ENCODE measurements around the gene NRARP. TPM values are rescaled to one million over a fixed set of nuclear protein-coding genes. Genes with fewer than 3 reads are reported as not detected.
"Not testable (repeated sequence)": the region's sequence is repeated elsewhere in the genome, so short reads cannot be mapped to it uniquely, and the experiment has no call there.

Gene NRARP
- total RNA-seq, 1 experiment from 2014 or later = 7.4 TPM

DNA sequence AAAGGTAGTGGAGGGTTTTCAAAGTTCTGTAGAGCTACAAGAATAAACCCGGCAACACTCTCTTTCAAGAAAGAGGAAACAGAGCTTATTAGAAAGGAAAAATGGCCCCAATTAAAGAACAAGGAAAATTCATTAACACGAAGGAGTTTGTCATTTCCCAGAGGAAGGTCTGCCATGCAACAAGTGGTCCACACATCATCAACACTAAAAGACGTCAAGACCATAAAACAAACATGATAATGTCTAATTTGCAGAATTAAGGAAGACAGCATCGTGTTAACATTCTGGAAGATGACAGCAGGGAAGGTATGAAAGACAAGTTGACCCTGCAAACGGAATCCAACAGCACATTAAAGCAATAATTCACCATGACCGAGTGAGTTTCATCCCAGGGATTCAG is 28.6 kb upstream of the NRARP start:
- Histone ChIP-seq H3K9me3 (ENCODE audit: low read depth, low read length, poor library complexity, severe bottlenecking) (no peaks in the 10 kb centered on the region), H3K4me3 (ENCODE audit: low read depth, low read length, poor library complexity, severe bottlenecking) (no peak overlapping the region), H3K27ac (ENCODE audit: low read depth, low read length, poor library complexity, severe bottlenecking) (no peak overlapping the region), H3K27me3 (replicated peaks; ENCODE audit: insufficient read depth, low read depth, low read length, poor library complexity) (peaks cover 6% of the 10 kb centered on the region), H3K4me1 (ENCODE audit: insufficient read depth, low read length, poor library complexity, severe bottlenecking) (no peaks in the 10 kb centered on the region), H3K36me3 (ENCODE audit: insufficient read depth, low read length, poor library complexity, severe bottlenecking) (no peaks in the 10 kb centered on the region)
- BruUV-seq (replicated peaks) = no TSS peak
- CTCF ChIA-PET = no interaction called here
- DNase-seq (ENCODE audit: low spot score) = no peak
- intact Hi-C loops (cut with micrococcal nuclease; ENCODE audit: unreplicated experiment) = no loop called here
- TF ChIP-seq CTCF (conservative IDR thresholded peaks at IDR 0.05; ENCODE audit: low read depth, low read length) = no peak
- no peak for TF ChIP-seq EZH2 (IDR thresholded peaks at IDR 0.05; ENCODE audit: borderline replicate concordance, low read depth, low read length, poor library complexity, severe bottlenecking)
- POLR2A ChIA-PET (ENCODE audit: low non-redundant PET) = no interaction called here

- BruUV-seq (replicated peaks); CTCF ChIA-PET: not testable (repeated sequence)
These were observed 27.5 kb upstream of the NRARP start for GRCh38 chr9:137329590-137329989.

DNA sequence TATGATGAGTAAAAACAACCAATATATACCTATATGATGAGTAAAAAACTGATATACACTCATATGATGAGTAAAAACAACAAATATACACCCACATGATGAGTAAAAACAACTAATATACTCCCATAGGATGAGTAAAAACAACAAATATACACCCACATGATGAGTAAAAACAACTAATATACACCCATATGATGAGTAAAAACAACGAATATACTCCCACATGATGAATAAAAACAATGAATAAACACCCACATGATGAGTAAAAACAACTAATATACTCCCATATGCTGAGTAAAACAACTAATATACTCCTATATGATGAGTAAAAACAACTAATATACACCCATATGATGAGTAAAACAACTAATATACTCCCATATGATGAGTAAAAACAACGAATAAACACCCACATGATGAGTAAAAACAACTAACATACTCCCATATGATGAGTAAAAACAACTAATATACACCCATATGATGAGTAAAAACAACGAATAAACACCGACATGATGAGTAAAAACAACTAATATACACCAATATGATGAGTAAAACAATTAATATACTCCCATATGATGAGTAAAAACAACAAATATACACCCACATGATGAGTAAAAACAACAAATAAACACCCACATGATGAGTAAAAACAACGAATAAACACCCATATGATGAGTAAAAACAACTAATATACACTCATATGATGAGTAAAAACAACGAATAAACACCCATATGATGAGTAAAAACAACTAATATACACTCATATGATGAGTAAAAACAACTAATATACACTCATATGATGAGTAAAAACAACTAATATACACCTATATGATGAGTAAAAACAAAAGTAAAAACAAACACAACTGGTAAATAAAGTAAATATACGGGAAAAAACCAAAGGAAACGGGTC is 25.8 kb upstream of the NRARP start:
- H3K4me3 ChIP-seq (ENCODE audit: low read depth, low read length, poor library complexity, severe bottlenecking); H3K36me3 ChIP-seq (ENCODE audit: insufficient read depth, low read length, poor library complexity, severe bottlenecking); BruUV-seq (replicated peaks); H3K27me3 ChIP-seq (replicated peaks; ENCODE audit: insufficient read depth, low read depth, low read length, poor library complexity); intact Hi-C loops (cut with micrococcal nuclease; ENCODE audit: unreplicated experiment); POLR2A ChIA-PET (ENCODE audit: low non-redundant PET); H3K4me1 ChIP-seq (ENCODE audit: insufficient read depth, low read length, poor library complexity, severe bottlenecking); DNase-seq (ENCODE audit: low spot score); H3K27ac ChIP-seq (ENCODE audit: low read depth, low read length, poor library complexity, severe bottlenecking); H3K9me3 ChIP-seq (ENCODE audit: low read depth, low read length, poor library complexity, severe bottlenecking); CTCF ChIA-PET: not testable (repeated sequence)

More at GRCh38 chr9:137329590-137329989, 27.5 kb upstream of the NRARP start:
- H3K4me3 ChIP-seq (ENCODE audit: low read depth, low read length, poor library complexity, severe bottlenecking); DNase-seq (ENCODE audit: low spot score); H3K4me1 ChIP-seq (ENCODE audit: insufficient read depth, low read length, poor library complexity, severe bottlenecking); H3K36me3 ChIP-seq (ENCODE audit: insufficient read depth, low read length, poor library complexity, severe bottlenecking); H3K27ac ChIP-seq (ENCODE audit: low read depth, low read length, poor library complexity, severe bottlenecking); POLR2A ChIA-PET (ENCODE audit: low non-redundant PET); intact Hi-C loops (cut with micrococcal nuclease; ENCODE audit: unreplicated experiment); H3K9me3 ChIP-seq (ENCODE audit: low read depth, low read length, poor library complexity, severe bottlenecking); H3K27me3 ChIP-seq (replicated peaks; ENCODE audit: insufficient read depth, low read depth, low read length, poor library complexity): not testable (repeated sequence)

GRCh38 chr9:137326445-137327065 is 24.5 kb upstream of the NRARP start:
- H3K9me3 ChIP-seq (ENCODE audit: low read depth, low read length, poor library complexity, severe bottlenecking) = no peaks in the 10 kb centered on the region
- no peaks in the 10 kb centered on the region for H3K36me3 ChIP-seq (ENCODE audit: insufficient read depth, low read length, poor library complexity, severe bottlenecking)
- no TSS peak for BruUV-seq (replicated peaks)
- no peak for TF ChIP-seq CTCF (conservative IDR thresholded peaks at IDR 0.05; ENCODE audit: low read depth, low read length)
- no peak for TF ChIP-seq EZH2 (IDR thresholded peaks at IDR 0.05; ENCODE audit: borderline replicate concordance, low read depth, low read length, poor library complexity, severe bottlenecking)
- POLR2A ChIA-PET (ENCODE audit: low non-redundant PET) = no interaction called here
- intact Hi-C loops (cut with micrococcal nuclease; ENCODE audit: unreplicated experiment) = no loop called here
- DNase-seq (ENCODE audit: low spot score) = no peak
- no peaks in the 10 kb centered on the region for H3K4me1 ChIP-seq (ENCODE audit: insufficient read depth, low read length, poor library complexity, severe bottlenecking)
- peaks cover 6% of the 10 kb centered on the region for H3K27me3 ChIP-seq (replicated peaks; ENCODE audit: insufficient read depth, low read depth, low read length, poor library complexity)
- H3K4me3 ChIP-seq (ENCODE audit: low read depth, low read length, poor library complexity, severe bottlenecking) = no peak overlapping the region
- CTCF ChIA-PET = no interaction called here
- no peak overlapping the region for H3K27ac ChIP-seq (ENCODE audit: low read depth, low read length, poor library complexity, severe bottlenecking)
